Measurements from ENCODE around the gene ARHGAP15. TPM values are rescaled to one million over a fixed set of nuclear protein-coding genes. Genes with fewer than 3 reads are reported as not detected.

The ARHGAP15 gene
- total and polyA plus RNA-seq, 12 donors = 1.3 to 7.7 (median 2.8) TPM

DNA sequence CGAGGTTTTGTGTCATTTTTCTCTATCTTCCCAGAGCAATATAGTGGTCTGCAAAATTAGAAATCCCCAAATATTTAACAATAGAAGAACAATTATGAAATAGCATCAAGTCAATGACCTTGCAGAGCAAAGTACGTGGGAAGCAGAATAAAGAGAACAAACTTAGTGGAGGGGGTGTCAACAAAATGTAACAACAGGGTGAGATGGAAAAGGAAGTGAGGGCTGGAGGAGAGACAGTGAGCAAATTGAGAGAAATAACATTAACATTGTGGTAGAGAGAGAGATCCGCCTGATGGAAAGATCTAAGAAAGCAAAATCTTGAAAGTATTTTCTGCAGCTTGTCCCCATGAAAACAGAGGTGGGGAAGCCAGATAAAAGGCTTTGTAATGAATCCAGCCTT is 23.4 kb downstream of the ARHGAP15 start:
- no peaks in the 10 kb centered on the region for H3K9me3 ChIP-seq
- TF ChIP-seq, protein P1, sequence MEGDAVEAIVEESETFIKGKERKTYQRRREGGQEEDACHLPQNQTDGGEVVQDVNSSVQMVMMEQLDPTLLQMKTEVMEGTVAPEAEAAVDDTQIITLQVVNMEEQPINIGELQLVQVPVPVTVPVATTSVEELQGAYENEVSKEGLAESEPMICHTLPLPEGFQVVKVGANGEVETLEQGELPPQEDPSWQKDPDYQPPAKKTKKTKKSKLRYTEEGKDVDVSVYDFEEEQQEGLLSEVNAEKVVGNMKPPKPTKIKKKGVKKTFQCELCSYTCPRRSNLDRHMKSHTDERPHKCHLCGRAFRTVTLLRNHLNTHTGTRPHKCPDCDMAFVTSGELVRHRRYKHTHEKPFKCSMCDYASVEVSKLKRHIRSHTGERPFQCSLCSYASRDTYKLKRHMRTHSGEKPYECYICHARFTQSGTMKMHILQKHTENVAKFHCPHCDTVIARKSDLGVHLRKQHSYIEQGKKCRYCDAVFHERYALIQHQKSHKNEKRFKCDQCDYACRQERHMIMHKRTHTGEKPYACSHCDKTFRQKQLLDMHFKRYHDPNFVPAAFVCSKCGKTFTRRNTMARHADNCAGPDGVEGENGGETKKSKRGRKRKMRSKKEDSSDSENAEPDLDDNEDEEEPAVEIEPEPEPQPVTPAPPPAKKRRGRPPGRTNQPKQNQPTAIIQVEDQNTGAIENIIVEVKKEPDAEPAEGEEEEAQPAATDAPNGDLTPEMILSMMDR (IDR thresholded peaks at IDR 0.05) = no peak
- DNase-seq = no peak
- 72 to 74% methylated on average over 3 of the region's 3 CpGs for WGBS, 2 donors
- no peaks in the 10 kb centered on the region for H3K27me3 ChIP-seq
- intact Hi-C loops (cut with DNase I) = no loop called here
- H3K4me3 ChIP-seq = no peak overlapping the region
- peak overlapping the region in 1 of 10 donors; percentile 84 for H3K27ac ChIP-seq
- ATAC-seq = no peak
- no peaks in the 10 kb centered on the region for H3K36me3 ChIP-seq
- peaks cover 0 to 50% (median 0%) of the 10 kb centered on the region in 9 donors for H3K4me1 ChIP-seq

DNA sequence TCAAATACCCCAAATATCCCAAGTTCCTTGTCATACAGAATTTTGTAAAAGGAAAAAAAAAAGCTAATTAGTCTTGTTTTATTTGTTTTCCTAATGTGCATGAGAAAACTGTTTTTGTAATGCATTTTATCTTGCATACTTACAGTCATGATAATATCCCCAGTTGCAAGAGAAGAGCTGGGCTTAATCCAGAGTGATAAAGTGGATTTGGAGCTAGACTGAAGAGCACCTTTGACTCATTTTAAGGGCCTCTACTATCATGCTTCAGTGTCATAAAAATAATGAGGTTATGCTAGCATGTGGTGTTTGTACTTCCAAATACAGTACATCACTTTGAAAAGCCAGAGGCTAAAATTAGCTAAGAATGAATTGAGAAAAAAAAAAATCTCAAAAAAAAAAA is 26.4 kb downstream of the ARHGAP15 start:
- no peak overlapping the region for H3K27ac ChIP-seq
- H3K4me3 ChIP-seq = no peak overlapping the region
- no peaks in the 10 kb centered on the region for H3K36me3 ChIP-seq
- TF ChIP-seq, protein P1 (IDR thresholded peaks at IDR 0.05) = no peak
- no peak for DNase-seq
- no peaks in the 10 kb centered on the region for H3K27me3 ChIP-seq
- peaks cover 0 to 42% (median 0%) of the 10 kb centered on the region in 9 donors for H3K4me1 ChIP-seq
- intact Hi-C loops (cut with DNase I) = no loop called here
- ATAC-seq = no peak
- H3K9me3 ChIP-seq = no peaks in the 10 kb centered on the region

DNA sequence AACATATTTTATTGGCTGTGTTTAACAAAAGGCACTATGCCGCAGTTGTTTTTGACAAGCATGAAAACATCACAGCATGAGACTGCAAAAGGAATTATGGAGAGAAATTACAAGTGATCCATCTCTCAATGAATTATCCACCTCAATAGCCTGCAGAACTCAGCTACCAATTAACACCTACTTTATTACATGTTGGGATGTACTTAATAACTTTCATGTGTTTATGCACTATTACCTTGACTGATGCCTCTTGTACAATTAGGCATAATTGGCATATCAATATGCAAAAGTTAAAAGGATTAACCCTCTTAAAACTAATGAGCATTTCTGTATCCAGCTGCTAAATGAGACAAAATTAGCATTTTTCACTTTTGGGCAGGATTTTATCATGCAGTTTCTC is 27.8 kb downstream of the ARHGAP15 start:
- H3K36me3 ChIP-seq = no peaks in the 10 kb centered on the region
- no peak overlapping the region for H3K27ac ChIP-seq
- H3K4me3 ChIP-seq = no peak overlapping the region
- no peaks in the 10 kb centered on the region for H3K27me3 ChIP-seq
- 83 to 91% methylated on average over 1 of the region's 1 CpG for WGBS, 2 donors
- H3K4me1 ChIP-seq = peaks cover 0 to 34% (median 0%) of the 10 kb centered on the region in 9 donors
- ATAC-seq = no peak
- H3K9me3 ChIP-seq = no peaks in the 10 kb centered on the region
- intact Hi-C loops (cut with DNase I) = no loop called here
- DNase-seq = no peak
- TF ChIP-seq, protein P1 (IDR thresholded peaks at IDR 0.05) = no peak

DNA sequence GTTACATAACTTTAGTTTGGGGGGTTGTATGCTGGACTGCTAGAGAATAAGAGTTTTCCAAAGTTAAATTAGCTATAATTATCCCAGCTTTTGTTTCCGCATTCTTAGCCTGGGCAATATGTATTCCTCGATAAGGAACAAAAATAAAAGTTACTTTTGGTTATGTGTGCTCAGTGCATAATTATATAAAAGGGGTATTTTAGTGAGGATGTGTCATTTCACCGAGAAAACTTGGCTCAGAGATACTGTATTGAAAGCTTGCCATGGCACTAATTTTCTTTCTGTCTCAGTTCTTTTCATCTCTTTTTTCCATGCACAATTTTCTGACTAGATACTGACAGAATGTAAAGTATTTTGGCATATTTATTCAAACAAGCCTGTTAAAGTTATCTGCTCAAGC is 28.2 kb downstream of the ARHGAP15 start:
- Histone ChIP-seq H3K9me3 (no peaks in the 10 kb centered on the region), H3K27ac (no peak overlapping the region), H3K4me1 (peaks cover 0 to 34% (median 0%) of the 10 kb centered on the region in 9 donors), H3K4me3 (no peak overlapping the region), H3K36me3 (no peaks in the 10 kb centered on the region), H3K27me3 (no peaks in the 10 kb centered on the region)
- TF ChIP-seq, protein P1 (IDR thresholded peaks at IDR 0.05) = no peak
- DNase-seq (no peak), ATAC-seq (no peak)
- intact Hi-C loops (cut with DNase I) = no loop called here
- 66 to 75% methylated on average over 3 of the region's 3 CpGs for WGBS, 2 donors

Measured in heart right ventricle (tissue), 16 donors.